SW480 (cell line): ENCODE data around the gene MYL6B.

ENCODE experiments used
- DNase-seq: peaks from one replicate; pipeline ENCODE4 v3.0.0-alpha.2; 2016; ENCODE audit warnings: low spot score

Gene MYL6B

DNA sequence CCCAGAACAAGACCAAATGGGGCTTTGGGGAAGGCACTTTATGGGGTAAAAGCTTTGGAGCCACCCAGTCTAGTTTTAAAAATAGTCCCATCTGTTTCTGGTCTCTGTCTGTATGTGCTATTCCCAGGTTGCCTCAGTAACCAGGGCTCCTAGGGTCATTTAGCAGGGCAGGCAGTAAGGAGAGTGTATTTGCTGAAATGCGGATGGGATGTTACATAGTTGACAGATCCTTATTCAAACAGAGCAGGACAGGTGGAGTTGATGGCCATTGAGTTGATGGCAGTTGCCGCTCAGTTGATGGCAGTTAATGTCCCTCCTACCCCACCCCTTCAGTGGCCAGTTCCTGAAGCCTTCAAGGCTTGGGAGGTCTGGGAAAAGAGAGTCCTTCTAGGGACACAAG is 29.8 kb upstream of the MYL6B start:
- DNase-seq: no peak

DNA sequence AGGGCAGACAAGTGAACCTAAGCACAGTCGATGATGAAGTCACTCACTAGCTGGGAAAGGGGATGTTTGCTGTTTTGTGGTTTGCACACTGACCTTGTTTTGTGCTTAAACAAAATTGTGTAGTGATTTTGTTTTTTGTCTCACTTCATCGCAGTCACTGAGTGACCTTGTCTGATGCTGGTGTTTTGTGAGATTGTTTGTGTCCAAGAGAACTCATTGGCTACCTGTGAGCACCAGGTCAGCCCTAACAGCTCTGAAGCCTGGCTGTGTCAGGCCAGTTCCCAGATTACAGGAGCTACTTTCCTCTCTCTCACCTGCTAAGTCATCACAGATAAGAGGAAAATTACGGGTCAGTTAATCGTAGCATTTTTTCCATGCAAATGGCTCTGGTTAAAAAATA is 28.3 kb upstream of the MYL6B start:
- no peak for DNase-seq

DNA sequence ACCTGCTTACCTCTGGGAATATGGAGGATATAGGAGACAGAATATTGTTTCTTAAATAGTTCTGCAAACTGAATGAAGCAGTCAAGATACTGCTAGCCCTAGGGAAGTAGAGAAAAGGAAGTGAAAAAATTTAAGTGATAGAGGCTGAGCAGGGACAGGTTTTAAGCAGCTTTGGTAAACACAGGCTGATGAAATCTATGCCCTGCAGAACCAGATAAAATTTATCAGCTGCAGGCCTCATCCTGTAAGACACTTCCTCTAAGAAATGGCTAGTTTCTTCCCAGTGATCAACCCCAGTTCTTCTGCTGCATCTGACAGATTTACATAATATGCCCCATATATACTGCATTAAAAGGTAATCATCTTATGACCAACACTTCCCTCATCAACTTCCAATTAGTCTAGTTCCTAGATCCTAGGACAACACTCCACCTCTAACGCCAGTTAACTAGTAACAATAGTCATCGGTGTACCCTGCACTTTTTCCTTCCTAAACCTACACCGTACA is 25.6 kb upstream of the MYL6B start:
- no peak for DNase-seq

DNA sequence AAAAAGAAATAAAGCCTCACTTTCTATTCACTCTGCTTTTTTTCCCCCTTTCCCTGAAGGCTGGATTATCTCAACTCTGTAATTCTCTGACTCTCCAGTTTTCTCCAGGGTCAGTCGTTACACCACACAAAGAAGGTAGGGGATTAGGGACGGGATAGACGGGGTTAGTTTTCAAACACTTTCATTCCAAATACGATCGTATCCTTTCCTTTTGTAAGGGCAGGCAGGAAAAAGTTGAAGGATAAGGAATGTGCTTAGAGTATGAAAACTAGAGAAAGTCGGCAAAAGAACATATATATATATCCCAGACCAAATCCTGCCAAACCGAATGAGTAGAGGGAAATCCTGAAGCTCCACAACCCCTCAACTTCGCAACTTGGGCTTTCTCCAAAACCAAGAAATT is 24.9 kb upstream of the MYL6B start:
- DNase-seq: no peak

DNA sequence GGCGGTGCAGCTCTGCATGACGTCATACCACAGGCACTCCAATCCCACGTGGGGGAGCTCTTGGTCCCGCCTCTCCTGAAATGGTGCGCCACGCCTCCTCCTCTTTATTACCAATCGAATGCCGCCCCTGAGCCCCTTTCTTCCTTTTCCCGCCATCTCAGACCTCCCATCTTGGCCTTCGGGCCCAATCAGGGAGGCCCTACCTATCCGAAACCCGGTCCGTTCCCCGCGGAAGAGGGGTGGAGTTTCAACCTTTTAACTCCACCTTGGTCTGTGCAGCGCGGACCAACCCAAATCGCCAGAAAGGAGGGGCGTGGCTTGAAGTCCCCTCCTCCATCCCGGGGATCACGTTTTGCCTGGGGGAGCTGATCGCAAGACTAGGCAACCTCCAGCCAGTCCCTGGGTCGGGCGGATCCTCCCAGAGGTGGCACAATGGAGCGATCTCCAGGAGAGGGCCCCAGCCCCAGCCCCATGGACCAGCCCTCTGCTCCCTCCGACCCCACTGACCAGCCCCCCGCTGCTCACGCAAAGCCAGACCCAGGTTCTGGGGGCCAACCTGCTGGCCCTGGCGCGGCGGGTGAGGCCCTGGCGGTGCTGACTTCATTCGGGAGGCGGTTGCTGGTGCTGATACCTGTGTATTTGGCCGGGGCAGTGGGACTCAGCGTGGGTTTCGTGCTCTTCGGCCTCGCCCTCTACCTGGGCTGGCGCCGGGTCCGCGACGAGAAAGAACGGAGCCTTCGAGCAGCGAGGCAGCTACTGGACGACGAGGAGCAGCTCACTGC is 24.3 kb upstream of the MYL6B start, which contains the start of gene ESYT1:
TSS of gene ESYT1 (plus strand) at position 380 of the 782 bp plus-strand sequence. CDS start at position 433, 53 bp downstream.
- peak; percentile 100 for DNase-seq

DNA sequence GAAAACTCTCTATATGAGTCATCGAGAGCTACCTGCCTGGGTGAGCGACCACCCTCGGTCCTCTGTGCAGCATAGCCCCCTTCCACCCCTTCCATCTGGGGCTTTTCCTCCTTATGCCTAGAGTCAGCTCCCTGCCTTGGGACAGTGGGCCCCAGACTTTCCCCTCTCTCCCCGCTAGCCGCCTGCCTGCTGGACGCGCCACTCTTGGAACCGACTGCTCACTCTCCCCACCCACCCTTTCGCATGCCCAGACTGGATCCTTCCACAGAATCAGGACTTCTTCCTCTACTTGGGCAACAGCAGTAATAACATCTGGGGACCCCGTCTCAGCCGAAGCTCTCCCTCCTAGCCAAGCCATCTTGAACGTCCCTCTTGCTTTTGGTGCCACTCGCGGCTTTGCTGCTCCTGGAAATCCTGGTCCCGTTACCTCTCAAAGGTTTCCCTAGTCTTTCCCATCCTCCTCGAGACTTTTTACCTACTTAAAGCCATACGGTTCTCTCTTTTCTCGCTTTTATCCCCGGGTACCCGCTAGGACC is 23.6 kb upstream of the MYL6B start:
- DNase-seq: peak; percentile 26

DNA sequence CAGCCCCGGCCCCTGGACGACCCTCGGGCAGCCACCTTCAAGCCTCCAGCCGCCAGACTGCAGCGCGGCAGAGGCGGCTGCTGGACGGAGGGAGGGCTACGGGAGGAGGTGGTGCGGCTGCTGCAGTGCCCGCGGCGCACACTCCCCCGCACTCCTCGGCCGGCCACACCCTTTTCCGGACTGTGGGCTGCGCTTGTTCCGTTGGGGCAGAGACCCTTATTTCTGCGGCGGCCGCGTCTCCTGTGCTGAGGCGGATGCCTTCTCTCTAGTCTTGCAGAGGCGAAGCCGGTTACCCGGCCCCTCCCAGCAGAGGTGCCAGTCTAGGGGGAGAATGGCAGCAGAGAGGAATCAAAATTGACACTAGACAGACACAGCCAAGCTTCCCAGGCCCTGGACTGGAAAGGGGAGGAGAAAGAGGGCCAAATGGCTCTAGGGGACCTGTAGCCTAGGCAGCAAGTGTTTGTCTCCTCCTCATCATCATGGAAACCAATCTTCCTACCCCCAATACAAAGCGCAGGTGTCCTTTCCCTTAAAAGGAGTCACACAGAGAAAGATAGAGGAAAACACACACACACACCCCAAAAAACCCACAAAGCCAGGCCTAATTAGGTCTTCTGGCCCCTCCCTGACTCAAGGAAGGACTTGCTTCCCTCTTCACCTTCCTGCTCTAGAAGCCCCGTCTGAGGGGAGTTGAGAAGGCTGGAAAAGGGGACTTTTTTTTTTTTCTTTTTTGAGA is 23.0 kb upstream of the MYL6B start:
- peak; percentile 69 for DNase-seq

DNA sequence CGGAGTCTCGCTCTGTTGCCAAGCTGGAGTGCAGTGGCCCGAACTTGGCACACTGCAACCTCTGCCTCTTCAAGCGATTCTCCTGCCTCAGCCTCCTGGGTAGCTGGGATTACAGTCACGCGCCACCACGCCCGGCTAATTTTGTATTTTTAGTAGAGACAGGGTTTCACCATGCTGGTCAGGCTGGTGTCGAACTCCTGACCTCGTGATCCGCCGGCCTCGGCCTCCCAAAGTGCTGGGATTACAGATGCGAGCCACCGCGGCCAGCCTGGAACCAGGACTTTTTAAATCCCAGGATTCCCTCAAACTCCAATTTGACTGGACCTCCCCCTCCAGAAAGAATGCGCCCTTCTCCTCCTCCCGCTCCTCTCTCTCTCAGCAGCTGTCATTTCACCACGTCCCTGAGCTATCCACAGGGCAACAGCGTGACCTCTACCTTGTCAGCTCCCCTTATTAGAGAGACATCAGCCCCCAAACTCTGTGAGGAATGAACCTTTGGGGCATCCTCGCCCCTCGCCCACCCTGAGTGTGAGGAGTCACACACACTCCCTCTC is 22.4 kb upstream of the MYL6B start:
- no peak for DNase-seq

DNA sequence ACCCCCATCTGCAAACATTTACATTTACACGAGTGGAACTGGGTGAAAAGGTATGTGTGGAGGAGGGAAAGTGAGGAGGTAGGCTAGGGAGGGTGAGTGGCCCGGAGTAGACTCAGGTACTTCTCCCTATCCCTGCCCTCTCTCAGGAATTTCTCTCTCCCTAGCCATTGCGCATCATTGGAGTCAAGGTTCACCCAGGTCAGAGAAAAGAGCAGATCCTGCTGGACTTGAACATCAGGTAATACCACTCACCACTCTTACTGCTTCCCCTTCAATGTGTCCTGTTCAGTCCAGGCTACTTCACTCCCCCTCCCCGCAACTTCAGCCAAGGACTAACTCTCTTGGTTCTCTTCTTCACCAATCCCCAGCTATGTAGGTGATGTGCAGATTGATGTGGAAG is 21.5 kb upstream of the MYL6B start:
- DNase-seq: no peak

DNA sequence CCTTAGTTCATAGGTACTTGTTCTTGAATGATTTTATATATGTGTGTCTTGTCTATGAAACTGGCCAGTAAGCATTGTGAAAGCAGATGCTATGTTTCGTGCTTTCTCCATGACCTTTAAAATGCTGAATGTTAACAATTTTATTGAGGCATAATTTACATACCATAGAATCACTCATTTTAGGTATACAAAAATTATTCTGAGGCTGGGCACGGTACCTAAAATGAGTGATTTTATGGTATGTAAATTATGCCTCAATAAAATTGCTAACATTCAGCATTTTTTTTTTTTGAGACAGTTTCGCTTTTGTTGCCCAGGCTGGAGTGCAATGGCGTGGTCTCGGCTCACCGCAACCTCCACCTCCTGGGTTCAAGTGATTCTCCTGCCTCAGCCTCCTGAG is 17.5 kb upstream of the MYL6B start:
- DNase-seq: no peak

DNA sequence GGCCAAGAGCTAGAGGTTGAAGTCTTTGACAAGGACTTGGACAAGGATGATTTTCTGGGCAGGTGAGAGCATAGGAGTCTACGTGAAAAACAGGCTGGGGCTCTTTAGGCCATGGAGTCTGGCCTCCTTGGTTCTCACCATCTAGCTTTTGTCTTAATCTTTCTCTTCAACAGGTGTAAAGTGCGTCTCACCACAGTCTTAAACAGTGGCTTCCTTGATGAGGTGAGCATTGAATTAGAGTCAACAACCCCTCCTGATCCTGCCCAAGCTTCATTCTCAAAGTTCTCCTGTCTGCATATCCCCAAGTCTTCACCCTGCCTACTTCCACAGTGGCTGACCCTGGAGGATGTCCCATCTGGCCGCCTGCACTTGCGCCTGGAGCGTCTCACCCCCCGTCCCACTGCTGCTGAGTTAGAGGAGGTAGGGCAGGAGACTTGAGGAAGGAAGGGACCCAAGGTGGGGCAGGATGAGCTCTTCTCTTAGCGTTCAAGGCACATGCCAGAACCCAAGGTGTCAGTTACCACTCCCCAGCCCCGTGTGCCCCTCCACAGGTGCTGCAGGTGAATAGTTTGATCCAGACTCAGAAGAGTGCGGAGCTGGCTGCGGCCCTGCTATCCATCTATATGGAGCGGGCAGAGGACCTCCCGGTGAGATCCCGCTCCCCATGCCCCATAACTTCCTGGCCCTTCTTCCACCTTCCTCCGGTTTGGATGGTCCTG is 14.4 kb upstream of the MYL6B start:
- DNase-seq: no peak

DNA sequence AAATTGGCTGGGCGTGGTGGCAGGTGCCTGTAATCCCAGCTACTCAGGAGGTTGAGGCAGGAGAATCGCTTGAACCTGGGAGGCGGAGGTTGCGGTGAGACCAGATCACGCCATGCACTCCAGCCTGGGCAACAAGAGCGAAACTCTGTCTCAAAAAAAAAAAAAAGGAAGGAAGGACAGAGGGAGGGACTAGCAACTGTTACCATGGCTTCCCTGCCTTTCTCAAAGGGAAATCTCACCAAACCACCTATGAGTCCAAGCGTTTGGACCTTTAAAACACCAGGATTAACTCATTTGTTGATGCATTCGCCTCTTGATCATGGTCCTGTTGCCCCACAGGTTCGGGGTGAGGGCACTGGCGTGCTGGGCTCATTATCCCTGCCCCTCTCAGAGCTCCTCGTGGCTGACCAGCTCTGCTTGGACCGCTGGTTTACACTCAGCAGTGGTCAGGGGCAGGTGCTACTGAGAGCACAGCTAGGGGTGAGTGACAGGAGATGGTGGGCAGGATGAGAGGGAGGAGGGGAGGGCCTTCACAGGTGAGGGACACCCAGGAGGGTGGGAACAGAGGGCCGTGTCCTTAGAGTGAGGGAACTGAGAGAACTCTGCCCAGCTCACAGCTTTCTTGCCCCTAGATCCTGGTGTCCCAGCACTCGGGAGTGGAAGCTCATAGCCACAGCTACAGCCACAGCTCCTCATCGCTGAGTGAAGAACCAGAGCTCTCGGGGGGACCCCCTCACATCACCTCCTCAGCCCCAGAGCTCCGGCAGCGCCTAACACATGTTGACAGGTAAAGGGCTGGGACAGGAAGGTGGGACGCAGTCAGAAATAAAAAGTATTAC is 10.2 kb upstream of the MYL6B start:
- DNase-seq: no peak

DNA sequence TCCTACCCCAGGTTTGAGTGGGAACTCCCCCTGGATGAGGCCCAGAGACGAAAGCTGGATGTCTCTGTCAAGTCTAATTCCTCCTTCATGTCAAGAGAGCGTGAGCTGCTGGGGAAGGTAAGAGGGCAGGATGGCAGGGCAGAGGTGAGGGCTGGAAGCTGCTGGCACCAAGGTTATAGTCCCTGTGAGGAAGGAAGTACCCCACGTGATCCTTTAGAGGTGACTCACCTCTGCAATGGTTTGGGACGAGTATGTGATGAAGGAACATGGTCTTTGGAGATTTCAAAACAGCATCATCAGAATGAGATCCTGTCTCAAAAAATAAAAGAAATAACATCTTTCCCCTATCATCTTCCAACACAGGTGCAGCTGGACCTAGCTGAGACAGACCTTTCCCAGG is 9.2 kb upstream of the MYL6B start:
- no peak for DNase-seq

DNA sequence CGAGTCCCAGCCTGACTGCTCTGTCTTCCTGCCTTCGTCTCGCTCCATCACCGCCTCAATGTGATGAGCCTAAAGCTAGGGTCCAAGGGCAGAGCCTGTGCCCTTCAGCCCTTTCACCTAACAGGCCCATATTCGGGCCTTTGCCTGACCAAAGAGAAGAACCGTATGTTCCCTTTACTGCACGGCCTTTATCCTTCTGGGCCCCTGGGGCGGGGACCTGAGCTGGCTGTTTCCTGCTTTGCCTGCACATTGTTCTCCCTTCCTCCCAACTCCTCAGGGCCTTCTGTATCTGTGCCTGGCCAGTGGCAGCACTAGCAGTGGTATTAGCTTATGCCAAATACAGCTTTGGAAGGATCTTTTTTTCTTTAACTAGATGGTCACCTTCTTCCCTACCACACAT is 8.5 kb upstream of the MYL6B start:
- no peak for DNase-seq

DNA sequence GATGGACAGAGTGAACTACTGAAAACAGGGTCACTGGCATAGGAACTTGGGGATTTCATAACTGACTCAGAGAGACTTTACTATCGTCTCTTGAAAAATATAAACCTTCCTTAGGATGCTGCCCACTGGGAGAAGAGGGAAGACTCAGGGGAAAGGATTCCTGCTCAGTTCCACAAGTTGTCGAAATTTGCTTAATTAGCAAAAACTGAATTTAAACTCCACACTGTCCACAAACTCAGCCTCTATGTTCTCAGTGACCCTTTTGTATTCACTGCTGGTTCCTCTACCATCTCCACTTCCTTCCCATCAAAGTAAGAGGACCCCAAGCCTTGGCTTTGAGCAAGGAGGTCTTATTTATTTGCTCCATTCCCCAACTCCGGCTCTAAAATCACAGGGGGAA is 7.2 kb upstream of the MYL6B start:
- DNase-seq: no peak

DNA sequence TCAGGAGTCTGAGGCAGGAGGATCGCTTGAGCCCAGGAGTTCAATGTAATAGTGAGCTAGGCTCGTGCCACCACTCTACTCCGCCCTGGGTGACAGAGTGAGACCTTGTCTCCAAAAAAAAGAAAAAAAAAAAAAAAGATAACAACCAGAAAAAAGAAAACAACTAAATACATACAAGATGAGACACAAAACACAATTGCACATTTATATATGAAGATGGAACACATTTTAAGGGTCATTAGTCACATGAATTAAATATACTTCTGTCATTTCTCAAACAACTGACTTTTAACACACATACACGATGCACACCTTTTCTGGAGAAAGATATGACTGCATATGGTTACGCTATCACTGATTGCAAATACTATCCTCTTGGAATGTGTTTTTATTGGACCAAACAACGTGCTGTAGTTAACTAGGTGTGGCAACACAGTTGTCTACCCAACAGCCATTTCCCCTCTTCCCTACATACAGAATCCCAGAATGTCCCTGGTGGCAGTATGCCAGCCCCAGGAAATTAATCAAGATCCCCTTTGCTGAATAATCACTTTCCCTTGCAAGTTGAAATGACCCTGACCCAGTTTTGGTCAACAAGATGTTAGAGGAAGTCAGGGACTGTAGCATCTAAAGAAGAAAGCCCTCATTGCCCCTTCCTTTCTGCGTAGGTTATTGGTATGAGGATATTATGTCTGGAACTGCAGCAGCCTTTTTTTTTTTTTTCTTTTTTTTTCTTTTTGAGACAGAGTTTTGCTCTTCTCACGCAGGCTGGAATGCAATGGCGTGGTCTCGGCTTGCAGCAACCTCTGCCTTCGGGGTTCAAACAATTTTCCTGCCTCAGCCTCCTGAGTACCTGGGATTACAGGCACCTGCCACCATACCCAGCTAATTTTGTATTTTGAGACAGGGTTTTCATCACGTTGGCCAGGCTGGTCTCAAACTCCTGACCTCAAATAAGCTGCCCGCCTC is 5.6 kb upstream of the MYL6B start:
- DNase-seq: peak; percentile 22

DNA sequence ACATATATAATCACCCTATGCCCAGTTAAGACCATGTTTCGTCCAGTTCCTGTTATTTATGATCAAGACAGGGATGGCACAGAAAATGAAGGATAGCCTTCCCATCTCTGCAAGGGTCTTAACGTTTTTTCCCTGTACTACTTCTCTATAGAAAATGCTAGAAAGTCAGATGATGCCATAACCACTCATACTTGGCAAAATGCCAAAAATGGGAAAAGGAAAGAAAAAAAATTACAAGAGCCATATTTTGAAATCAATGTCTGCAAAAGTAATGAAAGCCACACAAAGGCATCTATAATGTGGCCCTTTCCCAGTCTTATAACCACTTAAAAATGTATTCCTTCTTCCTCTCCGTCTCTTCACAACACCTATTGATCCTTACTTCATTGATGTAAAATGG is 1.8 kb upstream of the MYL6B start:
- peak; percentile 13 for DNase-seq

DNA sequence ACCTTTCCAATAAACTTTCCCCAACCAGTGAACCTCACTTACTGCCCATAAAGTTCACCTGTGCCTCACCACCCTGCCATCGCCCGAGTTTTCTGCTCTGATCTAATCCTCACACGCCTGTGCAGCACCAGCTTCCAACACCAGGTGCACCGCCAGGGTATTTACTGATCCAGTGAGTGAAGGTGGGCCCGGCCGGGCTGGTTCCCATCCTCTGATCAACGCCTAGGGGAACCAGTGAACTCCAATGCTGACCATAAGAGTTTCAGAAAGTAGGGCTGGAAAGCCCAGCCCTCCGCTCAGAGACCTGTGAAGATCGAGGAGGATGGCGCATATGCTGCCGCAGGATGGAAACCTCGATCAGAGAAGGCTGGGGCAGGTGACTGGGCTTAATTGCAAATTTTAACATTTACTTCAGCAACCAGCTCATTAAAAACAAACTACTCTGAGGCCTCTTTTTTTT is 685 bp upstream of the MYL6B start:
- peak; percentile 81 for DNase-seq

DNA sequence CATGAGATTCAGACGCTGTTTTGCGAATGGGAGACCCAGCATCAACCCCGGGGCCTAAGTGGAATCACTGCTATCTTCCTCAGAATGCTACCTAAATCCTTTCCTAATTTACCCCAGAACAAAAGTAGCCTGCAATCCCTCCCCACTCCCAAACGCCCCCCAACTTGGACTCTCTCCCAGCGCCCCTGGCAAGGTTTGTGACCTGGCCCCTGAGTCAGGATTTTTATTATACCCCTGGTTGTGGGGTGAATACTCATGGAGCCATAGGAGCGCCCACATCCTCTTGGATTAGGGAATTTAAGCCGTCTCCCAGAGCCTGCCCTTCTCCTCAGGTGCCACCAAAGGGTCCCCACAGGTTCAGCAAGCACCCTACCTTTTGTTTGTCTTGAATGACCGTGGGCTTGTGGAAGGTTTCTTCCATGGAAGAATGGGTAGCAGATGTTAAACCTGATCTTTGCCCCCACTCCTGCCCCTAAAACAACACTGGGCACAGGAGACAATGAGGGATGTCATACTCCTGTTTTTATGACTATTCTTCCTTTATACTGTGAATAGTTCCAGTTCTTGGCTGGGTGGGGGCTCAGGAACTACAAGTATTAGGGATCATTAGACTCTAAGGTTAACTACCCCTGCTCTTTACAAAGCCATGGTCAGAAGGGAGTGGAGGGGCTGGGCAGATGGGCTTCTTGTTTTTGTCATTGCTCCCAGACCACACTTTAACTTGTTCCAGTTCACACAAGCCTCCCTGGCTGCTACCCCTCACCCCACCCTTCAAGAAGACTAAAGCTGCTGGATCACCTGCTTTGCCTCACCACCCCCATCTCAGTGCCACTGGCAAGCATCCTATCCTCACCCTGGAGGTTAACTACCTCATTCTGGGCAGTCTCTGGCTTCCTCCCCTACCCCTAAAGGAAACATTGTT is 630 bp downstream of the MYL6B start:
- DNase-seq: peak; percentile 9
